HG03442 (cell line): ENCODE results near the gene ABCD1.
"Not testable (repeated sequence)": the region's sequence is repeated elsewhere in the genome, so short reads cannot be mapped to it uniquely, and the experiment has no call there.

Experiments
- ATAC-seq: cut with Tn5 transposase; IDR thresholded peaks from one replicate; pipeline ENCODE4 v1.9.1; 2021; ENCODE audit warnings: mild to moderate bottlenecking, moderate library complexity; ENCODE audit not compliant: unreplicated experiment

ABCD1 gene

GRCh38 chrX:153732401-153732800 lies 7.7 kb downstream of the ABCD1 start:
- no peak for ATAC-seq

DNA sequence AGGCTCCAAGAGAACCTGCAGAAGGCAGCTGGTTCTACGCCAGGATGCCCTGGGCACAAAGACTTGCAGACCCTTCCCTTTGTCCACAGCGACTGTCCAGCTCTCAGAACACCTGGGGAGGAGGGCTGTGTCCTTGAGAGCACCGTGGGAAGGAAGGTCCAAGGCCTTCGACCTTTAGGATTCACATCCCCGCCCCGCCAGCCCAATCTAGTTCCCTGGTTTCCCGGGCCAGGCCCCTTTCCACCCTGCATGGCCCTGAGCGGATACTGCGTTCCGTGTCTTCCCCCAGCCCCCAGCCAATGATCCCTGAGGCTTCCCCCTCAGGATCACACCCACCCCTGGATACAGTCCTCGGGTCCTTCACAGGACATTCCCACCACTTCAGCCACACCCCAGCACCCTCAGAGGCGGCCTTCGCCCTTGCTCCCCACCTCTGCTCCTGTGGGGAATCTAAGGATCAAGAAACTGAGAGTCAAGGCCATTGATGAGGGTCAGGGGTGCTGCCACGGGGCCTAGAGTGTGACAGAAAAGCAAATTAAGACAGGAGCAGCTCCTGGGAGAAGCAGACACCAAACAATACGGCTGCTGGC lies 9.1 kb downstream of the ABCD1 start:
- ATAC-seq: no peak

DNA sequence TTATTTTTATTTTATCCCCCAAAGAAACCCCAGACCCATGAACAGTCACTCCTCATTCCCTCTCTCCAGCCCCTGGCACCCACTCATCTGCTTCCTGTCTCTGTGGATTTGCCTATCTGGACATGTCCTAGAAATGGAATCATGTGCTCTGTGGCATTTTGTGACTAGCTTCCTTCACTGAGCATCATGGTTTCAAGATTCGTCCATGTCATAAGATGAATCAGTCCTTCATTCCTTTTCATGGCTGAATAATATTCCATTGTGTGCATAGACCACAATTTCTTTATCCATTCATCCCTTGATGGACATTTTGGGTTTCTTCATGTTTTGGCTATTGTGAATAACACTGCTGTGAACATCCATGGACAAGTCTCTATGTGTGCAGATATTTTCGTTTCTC lies 10.2 kb downstream of the ABCD1 start:
- ATAC-seq: no peak

DNA sequence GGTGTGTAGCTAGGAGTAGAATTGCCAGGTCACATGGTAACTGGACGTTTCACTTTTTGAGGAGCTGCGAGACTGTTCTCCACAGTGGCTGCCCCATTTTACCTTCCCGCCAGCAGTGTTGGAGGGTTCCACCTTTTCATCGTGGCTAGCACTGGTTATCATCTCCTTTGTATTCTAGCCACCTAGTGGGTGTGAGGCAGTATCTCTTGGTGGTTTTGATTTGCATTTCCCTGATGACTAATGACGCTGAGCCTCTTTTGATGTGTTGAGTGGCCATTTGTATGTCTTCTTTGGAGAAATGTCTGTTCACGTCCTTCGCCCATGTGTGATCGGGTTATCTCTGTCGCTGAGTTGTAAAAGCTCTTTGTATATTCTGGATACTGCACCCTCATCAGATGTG lies 10.6 kb downstream of the ABCD1 start:
- no peak for ATAC-seq

DNA sequence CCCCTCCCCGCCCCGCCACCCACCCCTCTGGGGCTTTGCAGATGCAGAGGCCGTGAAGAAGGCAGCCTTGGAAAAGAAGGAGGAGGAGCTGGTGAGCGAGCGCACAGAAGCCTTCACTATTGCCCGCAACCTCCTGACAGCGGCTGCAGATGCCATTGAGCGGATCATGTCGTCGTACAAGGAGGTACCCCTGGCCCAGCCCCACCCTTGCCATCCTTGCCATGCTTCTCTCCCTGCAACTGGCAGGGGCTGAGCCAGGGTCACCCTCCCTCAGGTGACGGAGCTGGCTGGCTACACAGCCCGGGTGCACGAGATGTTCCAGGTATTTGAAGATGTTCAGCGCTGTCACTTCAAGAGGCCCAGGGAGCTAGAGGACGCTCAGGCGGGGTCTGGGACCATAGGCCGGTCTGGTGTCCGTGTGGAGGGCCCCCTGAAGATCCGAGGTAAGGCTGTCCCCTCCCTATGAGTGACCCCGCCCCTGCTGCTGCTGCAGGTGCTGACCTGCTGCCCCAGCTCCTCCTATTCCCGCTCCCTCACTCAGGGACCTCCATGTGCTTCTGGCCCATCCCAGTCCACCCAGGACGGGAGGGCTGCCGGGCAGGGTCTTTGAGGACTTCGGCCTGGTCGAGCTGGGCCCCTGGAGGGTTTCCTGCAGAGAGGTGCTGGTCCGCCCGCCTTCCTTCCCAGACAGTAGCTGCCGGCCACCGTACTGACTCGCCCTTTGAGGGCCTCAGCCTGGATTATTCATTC lies 11.6 kb downstream of the ABCD1 start:
- ATAC-seq: no peak

GRCh38 chrX:153736871-153737441 lies 12.3 kb downstream of the ABCD1 start:
- no peak for ATAC-seq

DNA sequence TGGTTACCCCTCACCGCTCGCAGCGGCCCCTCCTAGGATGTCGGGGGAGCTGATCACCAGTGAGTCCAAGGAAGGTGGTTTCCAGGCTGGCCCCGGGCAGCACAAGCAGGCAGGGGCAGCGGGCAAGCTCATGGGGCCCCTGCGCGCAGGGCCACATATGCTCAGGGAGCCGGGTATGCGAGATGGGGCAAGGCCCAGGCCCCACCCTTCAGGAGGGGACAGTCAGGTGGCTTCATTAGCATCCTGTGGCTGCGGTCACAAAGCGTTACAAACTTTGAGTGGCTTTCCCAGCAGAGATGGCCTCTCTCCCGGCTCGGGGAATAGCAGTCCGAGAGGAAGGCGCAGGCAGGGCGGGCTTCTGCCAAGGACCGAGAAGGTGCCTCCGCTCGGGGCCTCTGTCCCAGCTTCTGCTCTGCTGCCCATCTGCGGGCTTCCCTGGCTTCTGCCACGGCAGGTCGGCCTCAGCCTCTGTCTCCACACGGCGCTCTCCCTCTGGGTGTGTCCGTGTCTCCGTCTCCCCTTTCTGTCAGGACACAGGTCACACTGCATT lies 13.5 kb downstream of the ABCD1 start:
- ATAC-seq: no peak

DNA sequence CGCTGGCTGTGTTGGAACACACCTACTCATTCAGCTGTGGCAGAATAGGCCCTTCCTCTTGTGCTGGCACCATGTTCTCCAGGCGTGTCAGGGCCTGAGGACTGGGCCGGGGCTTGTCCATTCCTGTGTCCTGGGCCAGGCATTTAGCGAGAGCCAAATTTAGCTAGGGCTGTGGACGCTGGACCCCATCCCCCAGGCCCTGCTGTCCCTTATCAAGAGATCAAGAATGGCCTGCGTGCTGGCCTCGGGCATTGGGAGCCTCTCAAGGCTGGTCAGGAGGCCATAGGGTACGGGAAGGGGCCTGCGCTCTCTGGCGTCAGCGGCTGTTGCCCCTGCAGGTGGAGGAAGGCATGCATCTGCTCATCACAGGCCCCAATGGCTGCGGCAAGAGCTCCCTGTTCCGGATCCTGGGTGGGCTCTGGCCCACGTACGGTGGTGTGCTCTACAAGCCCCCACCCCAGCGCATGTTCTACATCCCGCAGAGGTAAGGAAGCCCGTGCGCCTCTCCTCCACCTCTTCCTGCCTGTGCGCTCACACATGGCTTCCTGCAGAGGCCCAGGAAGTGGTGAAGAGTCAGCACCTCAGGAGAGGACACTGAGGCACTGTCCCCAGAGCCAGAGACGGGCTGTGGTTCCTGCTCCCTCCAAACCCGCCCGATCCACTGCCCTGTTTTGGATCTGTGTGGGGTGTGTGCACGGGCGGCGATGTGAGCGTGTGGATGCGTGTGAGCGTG lies 15.3 kb downstream of the ABCD1 start:
- no peak for ATAC-seq

DNA sequence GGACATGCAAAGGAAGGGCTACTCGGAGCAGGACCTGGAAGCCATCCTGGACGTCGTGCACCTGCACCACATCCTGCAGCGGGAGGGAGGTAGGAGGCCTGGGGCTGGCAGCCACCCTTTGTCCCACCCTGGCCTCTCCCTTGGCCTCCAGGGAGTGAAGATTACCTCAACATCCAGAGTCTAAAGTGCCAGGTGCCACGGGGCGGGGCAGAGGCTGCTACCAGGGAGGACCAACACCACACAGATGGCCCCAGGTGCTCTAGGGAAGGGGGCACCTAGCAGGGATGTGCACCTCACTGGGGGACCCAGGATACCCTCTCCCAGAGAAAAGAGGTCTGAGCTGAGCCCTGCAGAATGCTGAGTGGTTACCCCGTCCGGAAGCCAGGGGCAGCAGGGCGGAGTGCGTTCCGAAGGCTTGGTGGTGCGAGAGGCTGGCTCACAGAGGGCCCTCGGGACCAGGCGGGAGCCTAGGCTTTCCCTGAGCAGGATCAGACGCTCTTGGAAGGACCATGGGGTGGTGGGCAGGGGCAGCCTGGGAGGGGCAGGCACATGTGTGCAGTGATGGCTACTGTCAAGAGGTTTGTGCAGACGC lies 16.1 kb downstream of the ABCD1 start:
- no peak for ATAC-seq

DNA sequence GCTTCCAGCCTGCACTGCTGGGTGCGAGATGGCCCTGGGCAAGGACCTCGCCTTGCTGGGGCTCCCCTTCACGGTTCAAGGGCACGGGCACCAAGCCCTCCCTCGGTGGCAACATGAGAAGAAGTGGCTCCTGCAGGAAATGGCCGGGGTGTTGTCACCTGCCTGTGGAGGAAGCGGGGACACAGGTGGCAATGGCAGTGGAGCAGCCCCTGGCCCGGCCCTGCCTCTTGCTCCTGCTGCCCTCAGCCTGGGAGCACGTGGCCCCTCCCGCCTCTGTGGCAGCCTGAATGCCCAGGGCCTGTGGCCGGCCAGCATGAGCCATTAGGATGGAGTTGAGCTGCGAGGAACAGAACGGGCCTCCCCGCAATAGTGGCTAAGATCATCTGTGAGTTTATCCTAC lies 16.8 kb downstream of the ABCD1 start:
- ATAC-seq: no peak

DNA sequence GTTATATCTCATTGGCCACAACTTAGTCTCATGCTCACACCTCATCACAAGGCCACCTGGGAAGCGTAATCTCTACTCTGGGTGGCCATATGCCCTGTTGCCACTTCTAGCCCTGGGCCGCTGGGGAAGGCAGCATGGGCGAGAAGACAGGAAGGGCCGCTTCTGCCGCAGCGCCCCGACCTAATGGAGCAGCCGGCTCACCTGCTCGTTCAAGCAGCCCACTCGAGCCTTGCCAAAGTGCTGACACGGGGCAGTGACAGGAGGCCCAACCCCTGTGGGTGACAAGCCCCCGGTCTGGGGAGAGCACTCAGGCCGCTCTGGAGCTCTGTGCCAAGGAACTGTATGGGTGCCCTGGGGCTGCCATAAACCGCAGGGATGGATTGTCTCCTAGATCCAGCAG lies 17.5 kb downstream of the ABCD1 start:
- ATAC-seq: not testable (repeated sequence)

DNA sequence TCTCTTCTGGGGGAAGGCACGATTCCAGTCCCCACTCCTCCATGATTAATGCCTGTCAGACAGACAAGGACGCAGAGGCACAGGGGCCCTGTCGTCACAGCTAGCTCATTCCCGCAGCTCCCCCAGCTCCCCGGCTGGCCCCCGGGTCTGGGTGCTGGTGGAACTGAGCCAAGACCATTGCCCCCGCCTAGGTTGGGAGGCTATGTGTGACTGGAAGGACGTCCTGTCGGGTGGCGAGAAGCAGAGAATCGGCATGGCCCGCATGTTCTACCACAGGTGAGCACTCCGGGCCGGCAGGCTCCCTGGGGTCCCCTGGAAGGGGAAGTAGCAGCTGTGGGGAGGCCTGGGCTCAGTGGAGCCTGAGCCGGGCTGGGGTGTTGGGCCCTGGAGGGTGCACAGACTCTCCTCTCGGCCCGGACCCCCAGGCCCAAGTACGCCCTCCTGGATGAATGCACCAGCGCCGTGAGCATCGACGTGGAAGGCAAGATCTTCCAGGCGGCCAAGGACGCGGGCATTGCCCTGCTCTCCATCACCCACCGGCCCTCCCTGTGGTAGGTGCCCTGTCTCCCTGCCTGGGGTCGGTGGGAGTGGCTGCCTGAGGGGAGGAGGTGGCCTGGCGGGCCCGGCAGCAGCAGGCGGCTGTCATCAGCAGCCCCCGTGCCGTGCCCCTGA lies 18.3 kb downstream of the ABCD1 start:
- ATAC-seq: not testable (repeated sequence)

GRCh38 chrX:153743468-153744209 lies 19.0 kb downstream of the ABCD1 start:
- not testable (repeated sequence) for ATAC-seq

DNA sequence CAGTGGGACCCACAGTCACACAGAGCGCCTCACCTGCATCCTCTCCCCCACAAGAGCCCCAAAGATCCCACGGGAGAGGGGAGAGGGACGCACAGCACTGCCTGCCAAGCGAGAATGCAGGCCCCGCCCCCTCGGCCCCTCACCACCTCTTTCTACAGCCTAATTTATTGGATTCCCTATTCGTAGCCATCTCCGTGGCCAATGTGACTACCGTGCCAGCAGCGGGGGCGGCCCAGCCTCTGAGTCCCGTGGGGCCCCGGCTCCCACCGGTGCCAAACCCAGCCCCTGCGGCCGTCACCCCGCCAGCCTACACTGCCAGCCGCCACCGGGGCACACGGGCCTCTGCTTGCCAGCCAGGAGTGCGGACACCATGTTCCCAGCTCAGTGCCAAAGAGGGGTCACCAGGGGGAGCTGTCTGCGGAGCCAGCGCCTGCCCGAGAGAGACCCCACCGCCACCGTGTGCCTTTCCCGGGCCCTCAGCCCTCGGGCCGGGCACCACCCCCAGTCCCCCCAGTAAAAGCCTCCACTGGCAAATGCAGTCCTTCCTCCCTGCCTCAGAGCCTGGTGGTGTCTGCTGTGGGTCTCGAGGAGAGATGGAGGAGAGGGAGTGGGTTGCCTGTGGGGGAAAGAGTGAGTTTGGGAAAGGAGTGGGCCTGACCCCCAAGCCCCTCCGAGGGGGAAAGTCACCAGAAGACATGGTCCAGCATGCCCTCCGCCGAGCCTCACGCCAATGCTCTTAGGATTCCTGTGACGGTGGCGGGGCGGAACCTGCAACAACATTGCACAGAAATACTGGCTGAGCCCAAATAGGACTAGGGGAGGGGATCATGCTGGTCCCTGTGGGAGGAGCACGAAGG lies 19.8 kb downstream of the ABCD1 start:
- no peak for ATAC-seq

GRCh38 chrX:153745067-153745433 lies 20.4 kb downstream of the ABCD1 start:
- ATAC-seq: not testable (repeated sequence)

GRCh38 chrX:153746359-153746758 lies 21.7 kb downstream of the ABCD1 start:
- ATAC-seq: no peak

DNA sequence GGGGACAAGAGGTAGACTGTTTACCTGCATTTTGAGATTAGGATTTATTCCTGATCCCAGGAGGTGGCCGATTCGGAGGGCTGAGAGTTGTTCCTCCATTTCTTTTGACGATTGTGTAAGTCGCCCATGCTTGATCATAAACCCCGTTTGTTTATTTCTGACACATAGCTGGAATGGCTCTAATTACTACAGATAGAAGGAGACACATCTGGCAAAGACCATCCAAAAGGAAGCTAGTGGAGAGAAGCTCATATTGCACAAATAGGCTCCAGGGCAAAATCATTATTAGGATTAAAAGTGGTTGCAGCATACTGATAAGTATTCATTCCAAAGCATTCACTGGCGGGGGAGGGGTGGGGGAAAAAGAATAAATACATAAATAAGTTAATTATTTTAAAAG lies 22.3 kb downstream of the ABCD1 start:
- not testable (repeated sequence) for ATAC-seq

- not testable (repeated sequence) for ATAC-seq
Observed at GRCh38 chrX:153749017-153749416, 24.4 kb downstream of the ABCD1 start.
